ENCODE data around the gene GALNT17. TPM values are rescaled to one million over a fixed set of nuclear protein-coding genes. Genes with fewer than 3 reads are reported as not detected.

The GALNT17 gene
- total and polyA plus RNA-seq, 4 donors: 1.3 to 22.4 (median 4.0) TPM

DNA sequence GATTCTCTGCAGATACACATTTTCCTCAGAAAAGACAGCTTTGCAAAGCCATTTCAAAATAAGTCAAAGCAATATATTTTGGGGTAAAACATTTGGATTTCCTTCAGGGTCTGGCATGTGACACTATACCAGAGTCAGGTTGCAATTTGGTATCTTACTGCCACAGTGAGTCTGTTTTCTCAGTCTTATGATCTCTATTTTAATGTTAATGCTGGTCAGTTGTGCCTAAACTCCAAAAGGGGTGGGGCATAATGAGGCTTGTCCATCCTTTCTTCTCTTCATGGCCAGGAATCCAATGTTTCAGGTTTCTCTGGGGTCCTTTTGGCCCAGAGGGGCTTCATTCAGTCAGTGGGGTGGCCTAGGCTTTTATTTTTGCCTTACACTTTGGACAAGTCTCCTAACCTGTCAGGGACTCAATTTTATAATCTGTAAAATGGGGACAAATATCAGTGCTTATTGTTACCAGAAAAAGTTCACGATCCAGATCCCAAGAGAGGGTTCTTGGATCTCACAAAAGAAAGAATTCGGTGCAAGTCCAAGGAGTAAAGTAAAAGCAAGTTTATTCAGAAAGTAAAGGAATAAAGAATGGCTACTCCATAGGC, 341.5 kb downstream of the GALNT17 start:
- H3K4me1 ChIP-seq (ENCODE audit: control insufficient read depth in 1 of 2, insufficient read depth in 2 of 2, low read length in 2 of 2): no peaks in the 10 kb centered on the region
- intact Hi-C loops (cut with DNase I): no loop called here
- H3K27me3 ChIP-seq (ENCODE audit: control insufficient read depth in 1 of 2, insufficient read depth in 2 of 2, low read length in 1 of 2): no peaks in the 10 kb centered on the region
- ATAC-seq (ENCODE audit: low FRiP score): no peak
- 87 to 89% methylated on average over 2 of the region's 2 CpGs for WGBS, 2 donors
- peaks cover 4% of the 10 kb centered on the region for H3K9me3 ChIP-seq (ENCODE audit: control insufficient read depth, low read length)
- no peak overlapping the region for H3K4me3 ChIP-seq (ENCODE audit: low read length in 2 of 2)
- no peak for DNase-seq
- no peaks in the 10 kb centered on the region for H3K36me3 ChIP-seq (ENCODE audit: control insufficient read depth in 1 of 2, insufficient read depth in 2 of 2, low read length in 1 of 2)
- H3K27ac ChIP-seq (ENCODE audit: low read depth in 1 of 2, low read length in 2 of 2): no peak overlapping the region

DNA sequence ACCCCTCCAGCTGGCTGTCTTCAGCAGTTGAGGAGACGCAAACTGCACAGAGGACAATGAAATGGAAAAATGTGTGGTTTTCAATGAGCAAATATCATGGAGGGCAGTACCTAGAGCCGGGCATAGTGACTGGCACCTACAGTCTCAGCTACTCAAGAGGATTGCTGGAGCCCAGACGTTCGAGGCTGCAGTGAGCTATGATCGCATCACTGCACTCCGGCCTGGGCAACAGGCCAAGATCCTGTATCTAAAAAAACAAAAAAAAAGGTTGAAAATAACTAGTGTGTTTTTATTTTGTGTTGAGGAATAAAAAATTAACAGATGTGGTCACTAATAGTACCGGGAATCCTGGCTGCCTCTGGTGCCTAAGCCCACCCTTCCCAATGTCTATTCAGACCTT, 345.5 kb downstream of the GALNT17 start:
- DNase-seq (no peak), ATAC-seq (ENCODE audit: low FRiP score) (no peak)
- no peaks in the 10 kb centered on the region for H3K27me3 ChIP-seq (ENCODE audit: control insufficient read depth in 1 of 2, insufficient read depth in 2 of 2, low read length in 1 of 2)
- H3K4me3 ChIP-seq (ENCODE audit: low read length in 2 of 2): no peak overlapping the region
- intact Hi-C loops (cut with DNase I): no loop called here
- no peaks in the 10 kb centered on the region for H3K4me1 ChIP-seq (ENCODE audit: control insufficient read depth in 1 of 2, insufficient read depth in 2 of 2, low read length in 2 of 2)
- H3K36me3 ChIP-seq (ENCODE audit: control insufficient read depth in 1 of 2, insufficient read depth in 2 of 2, low read length in 1 of 2): no peaks in the 10 kb centered on the region
- H3K9me3 ChIP-seq (ENCODE audit: control insufficient read depth, low read length): peaks cover 4% of the 10 kb centered on the region
- no peak overlapping the region for H3K27ac ChIP-seq (ENCODE audit: low read depth in 1 of 2, low read length in 2 of 2)
- WGBS, 2 donors: 59 to 62% methylated on average over 7 of the region's 7 CpGs

DNA sequence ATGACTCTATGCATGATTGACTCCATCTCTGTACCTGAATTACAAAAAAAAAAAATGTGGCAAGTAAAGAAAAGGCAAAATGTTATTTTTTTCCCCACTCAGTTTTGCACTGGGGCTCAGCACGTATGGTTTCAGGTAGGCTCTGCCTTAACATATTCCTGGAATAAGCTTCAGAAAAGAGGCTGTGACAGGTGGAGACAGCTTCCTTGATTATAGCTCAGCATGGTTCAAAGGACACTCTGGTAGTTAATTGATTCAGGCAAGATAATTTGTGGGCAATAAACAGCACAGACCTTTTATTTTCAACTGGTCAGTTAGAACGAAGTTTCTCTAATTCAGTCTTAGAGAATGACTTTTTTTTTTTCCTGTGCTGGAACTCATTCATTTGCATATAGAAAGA, 347.3 kb downstream of the GALNT17 start:
- 85 to 88% methylated on average over 2 of the region's 2 CpGs for WGBS, 2 donors
- Histone ChIP-seq H3K36me3 (ENCODE audit: control insufficient read depth in 1 of 2, insufficient read depth in 2 of 2, low read length in 1 of 2) (no peaks in the 10 kb centered on the region), H3K27ac (ENCODE audit: low read depth in 1 of 2, low read length in 2 of 2) (no peak overlapping the region), H3K4me3 (ENCODE audit: low read length in 2 of 2) (no peak overlapping the region), H3K9me3 (ENCODE audit: control insufficient read depth, low read length) (peaks cover 4% of the 10 kb centered on the region), H3K4me1 (ENCODE audit: control insufficient read depth in 1 of 2, insufficient read depth in 2 of 2, low read length in 2 of 2) (no peaks in the 10 kb centered on the region), H3K27me3 (ENCODE audit: control insufficient read depth in 1 of 2, insufficient read depth in 2 of 2, low read length in 1 of 2) (no peaks in the 10 kb centered on the region)
- DNase-seq (no peak), ATAC-seq (ENCODE audit: low FRiP score) (no peak)
- intact Hi-C loops (cut with DNase I): no loop called here

DNA sequence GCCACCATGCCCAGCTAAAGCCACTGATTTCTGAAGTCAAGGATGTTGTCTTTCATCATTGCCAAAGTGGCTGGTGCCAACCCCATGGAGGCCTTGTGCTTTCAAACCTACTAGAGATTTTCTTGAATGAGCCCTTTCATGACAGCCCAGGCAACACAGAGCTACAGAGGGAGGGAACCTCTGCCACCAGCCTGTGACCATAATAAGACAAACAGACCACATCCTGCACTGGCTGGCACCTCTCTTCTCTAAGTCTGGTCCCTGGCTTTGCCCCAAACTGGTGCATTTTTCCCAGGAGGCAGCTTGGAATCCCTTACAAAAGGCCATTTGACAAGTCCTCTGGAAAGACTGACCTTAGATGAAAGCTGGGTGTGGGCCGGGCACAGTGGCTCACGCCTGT, 348.8 kb downstream of the GALNT17 start:
- H3K4me3 ChIP-seq (ENCODE audit: low read length in 2 of 2): no peak overlapping the region
- H3K27me3 ChIP-seq (ENCODE audit: control insufficient read depth in 1 of 2, insufficient read depth in 2 of 2, low read length in 1 of 2): no peaks in the 10 kb centered on the region
- H3K36me3 ChIP-seq (ENCODE audit: control insufficient read depth in 1 of 2, insufficient read depth in 2 of 2, low read length in 1 of 2): no peaks in the 10 kb centered on the region
- H3K4me1 ChIP-seq (ENCODE audit: control insufficient read depth in 1 of 2, insufficient read depth in 2 of 2, low read length in 2 of 2): no peaks in the 10 kb centered on the region
- DNase-seq (peak in 1 of 2 donors; percentile 61), ATAC-seq (ENCODE audit: low FRiP score) (peak; percentile 66)
- H3K27ac ChIP-seq (ENCODE audit: low read depth in 1 of 2, low read length in 2 of 2): peak overlapping the region in 1 of 2 donors; percentile 22
- WGBS, 2 donors: 5 to 16% methylated on average over 2 of the region's 2 CpGs
- intact Hi-C loops (cut with DNase I): no loop called here
- H3K9me3 ChIP-seq (ENCODE audit: control insufficient read depth, low read length): no peaks in the 10 kb centered on the region

DNA sequence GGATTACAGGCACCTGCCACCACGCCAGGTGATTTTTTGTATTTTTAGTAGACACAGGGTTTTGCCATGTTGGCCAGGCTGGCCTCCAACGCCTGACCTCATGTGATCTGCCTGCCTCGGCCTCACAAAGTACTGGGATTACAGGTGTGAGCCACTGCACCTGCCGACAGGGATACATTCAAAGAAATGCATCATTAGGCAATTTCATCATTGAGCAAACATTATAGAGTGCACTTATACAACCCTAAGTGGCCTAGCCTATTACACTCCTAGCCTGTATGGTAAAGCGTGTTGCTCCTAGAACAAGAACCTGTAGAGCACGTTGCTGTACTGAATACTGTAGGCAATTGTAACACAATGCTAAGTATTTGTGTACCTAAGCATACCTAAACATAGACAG, 350.3 kb downstream of the GALNT17 start:
- ATAC-seq (ENCODE audit: low FRiP score) (no peak), DNase-seq (no peak)
- 95 to 96% methylated on average over 6 of the region's 6 CpGs for WGBS, 2 donors
- no peaks in the 10 kb centered on the region for H3K27me3 ChIP-seq (ENCODE audit: control insufficient read depth in 1 of 2, insufficient read depth in 2 of 2, low read length in 1 of 2)
- no peaks in the 10 kb centered on the region for H3K4me1 ChIP-seq (ENCODE audit: control insufficient read depth in 1 of 2, insufficient read depth in 2 of 2, low read length in 2 of 2)
- no peak overlapping the region for H3K4me3 ChIP-seq (ENCODE audit: low read length in 2 of 2)
- H3K27ac ChIP-seq (ENCODE audit: low read depth in 1 of 2, low read length in 2 of 2): no peak overlapping the region
- intact Hi-C loops (cut with DNase I): no loop called here
- H3K9me3 ChIP-seq (ENCODE audit: control insufficient read depth, low read length): no peaks in the 10 kb centered on the region
- H3K36me3 ChIP-seq (ENCODE audit: control insufficient read depth in 1 of 2, insufficient read depth in 2 of 2, low read length in 1 of 2): no peaks in the 10 kb centered on the region

DNA sequence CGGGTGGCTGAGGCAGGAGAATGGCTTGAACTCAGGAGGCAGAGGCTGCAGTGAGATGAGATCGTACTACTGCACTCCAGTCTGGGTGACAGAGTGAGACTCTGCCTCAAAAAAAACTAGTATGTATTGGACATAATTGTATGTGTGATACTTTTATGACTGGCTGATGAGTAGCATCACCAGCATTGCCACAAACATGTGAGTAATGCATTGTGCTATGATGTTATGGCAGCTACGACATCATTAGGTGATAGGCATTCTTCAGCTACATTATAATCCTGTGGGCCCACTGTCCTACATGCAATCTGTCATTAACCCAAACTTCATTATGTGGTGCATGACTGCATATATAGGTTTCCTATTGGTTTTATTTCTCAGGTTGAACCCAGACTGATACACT, 352.4 kb downstream of the GALNT17 start:
- 96% methylated on average over 3 of the region's 3 CpGs for WGBS, 2 donors
- H3K4me3 ChIP-seq (ENCODE audit: low read length in 2 of 2): no peak overlapping the region
- H3K27me3 ChIP-seq (ENCODE audit: control insufficient read depth in 1 of 2, insufficient read depth in 2 of 2, low read length in 1 of 2): no peaks in the 10 kb centered on the region
- intact Hi-C loops (cut with DNase I): no loop called here
- ATAC-seq (ENCODE audit: low FRiP score) (no peak), DNase-seq (no peak)
- no peaks in the 10 kb centered on the region for H3K36me3 ChIP-seq (ENCODE audit: control insufficient read depth in 1 of 2, insufficient read depth in 2 of 2, low read length in 1 of 2)
- no peak overlapping the region for H3K27ac ChIP-seq (ENCODE audit: low read depth in 1 of 2, low read length in 2 of 2)
- no peaks in the 10 kb centered on the region for H3K4me1 ChIP-seq (ENCODE audit: control insufficient read depth in 1 of 2, insufficient read depth in 2 of 2, low read length in 2 of 2)
- no peaks in the 10 kb centered on the region for H3K9me3 ChIP-seq (ENCODE audit: control insufficient read depth, low read length)

DNA sequence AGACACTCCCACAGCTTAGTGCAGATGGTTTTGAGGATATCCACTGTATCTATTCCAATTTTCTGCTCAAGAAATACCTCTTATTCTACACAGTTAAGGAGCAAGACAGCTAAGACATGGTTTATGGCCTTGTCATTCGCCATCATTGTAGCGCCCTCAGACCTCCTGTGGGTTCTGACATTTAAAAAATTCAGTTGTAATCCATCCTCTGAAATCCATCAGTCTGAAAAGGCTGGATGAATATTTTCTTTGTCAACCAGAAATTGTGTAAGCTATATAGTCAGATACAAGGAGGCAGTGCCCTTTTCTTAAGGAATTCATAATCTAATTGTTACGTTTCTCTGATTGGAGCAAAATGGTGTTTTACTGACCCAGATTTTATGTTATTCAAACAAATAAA, 353.6 kb downstream of the GALNT17 start:
- no peaks in the 10 kb centered on the region for H3K9me3 ChIP-seq (ENCODE audit: control insufficient read depth, low read length)
- ATAC-seq (ENCODE audit: low FRiP score) (no peak), DNase-seq (no peak)
- 93% methylated on average over 3 of the region's 3 CpGs for WGBS, 2 donors
- no peaks in the 10 kb centered on the region for H3K36me3 ChIP-seq (ENCODE audit: control insufficient read depth in 1 of 2, insufficient read depth in 2 of 2, low read length in 1 of 2)
- H3K4me1 ChIP-seq (ENCODE audit: control insufficient read depth in 1 of 2, insufficient read depth in 2 of 2, low read length in 2 of 2): no peaks in the 10 kb centered on the region
- no peaks in the 10 kb centered on the region for H3K27me3 ChIP-seq (ENCODE audit: control insufficient read depth in 1 of 2, insufficient read depth in 2 of 2, low read length in 1 of 2)
- intact Hi-C loops (cut with DNase I): no loop called here
- H3K27ac ChIP-seq (ENCODE audit: low read depth in 1 of 2, low read length in 2 of 2): no peak overlapping the region
- no peak overlapping the region for H3K4me3 ChIP-seq (ENCODE audit: low read length in 2 of 2)

DNA sequence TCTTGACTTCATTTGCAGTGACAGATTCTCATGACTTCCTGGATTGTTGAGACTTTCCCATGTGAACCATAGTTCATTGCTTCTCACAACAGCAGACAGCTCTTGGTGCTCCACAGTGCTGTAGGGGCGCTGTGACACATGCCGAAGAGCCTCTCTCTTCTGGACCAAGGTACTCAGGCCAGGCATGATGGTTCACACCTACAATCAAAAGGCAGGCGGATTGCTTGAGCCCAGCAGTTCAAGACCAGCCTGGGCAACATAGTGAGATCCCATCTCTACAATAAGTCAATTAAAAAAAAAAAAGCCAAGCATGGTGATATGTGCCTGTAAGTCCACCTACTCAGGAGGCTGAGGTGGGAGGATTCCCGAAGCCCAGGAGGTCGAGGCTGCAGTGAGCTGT, 354.5 kb downstream of the GALNT17 start:
- 92 to 93% methylated on average over 5 of the region's 5 CpGs for WGBS, 2 donors
- no peaks in the 10 kb centered on the region for H3K36me3 ChIP-seq (ENCODE audit: control insufficient read depth in 1 of 2, insufficient read depth in 2 of 2, low read length in 1 of 2)
- no peak overlapping the region for H3K27ac ChIP-seq (ENCODE audit: low read depth in 1 of 2, low read length in 2 of 2)

DNA sequence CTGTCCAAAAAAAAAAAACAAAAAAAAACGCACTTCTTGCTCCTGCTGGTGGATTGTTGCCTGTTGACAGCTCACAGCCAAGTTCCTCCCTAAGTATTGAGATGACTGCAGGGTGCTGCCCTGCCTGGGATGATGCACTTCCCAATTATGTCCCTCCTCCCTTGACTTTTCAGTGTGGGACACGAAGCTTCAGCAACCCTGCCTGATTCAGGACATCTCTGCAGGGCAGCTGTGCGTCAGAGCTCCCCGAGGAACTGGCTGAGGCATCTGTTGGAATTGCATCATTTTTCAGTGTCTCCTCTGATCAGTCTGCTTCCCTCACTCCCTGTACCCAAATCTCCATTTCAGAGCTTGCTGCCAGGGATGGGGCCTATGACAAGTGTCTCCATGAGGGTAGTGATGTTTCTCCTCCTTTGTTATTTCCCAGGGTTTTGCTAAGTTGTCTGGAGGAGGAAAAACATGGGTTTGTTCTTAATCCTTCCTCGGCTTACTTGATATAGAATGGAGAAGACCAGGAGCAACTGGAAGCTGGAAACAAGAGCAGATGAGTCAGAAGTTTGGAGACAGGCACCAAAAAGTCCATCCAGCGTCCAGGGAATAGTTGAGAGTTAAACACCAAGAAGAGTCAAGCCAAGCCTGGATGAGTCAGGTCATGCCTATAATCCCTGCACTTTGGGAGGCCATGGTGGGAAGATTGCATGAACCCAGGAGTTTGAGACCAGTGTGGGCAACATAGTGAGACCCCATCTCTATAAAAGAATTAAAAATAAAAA, 355.1 kb downstream of the GALNT17 start:
- H3K4me1 ChIP-seq (ENCODE audit: control insufficient read depth in 1 of 2, insufficient read depth in 2 of 2, low read length in 2 of 2): no peaks in the 10 kb centered on the region
- WGBS, 2 donors: 79 to 80% methylated on average over 6 of the region's 6 CpGs
- DNase-seq: peak in 1 of 2 donors; percentile 48
- no peaks in the 10 kb centered on the region for H3K27me3 ChIP-seq (ENCODE audit: control insufficient read depth in 1 of 2, insufficient read depth in 2 of 2, low read length in 1 of 2)
- H3K36me3 ChIP-seq (ENCODE audit: control insufficient read depth in 1 of 2, insufficient read depth in 2 of 2, low read length in 1 of 2): no peaks in the 10 kb centered on the region
- no peak overlapping the region for H3K27ac ChIP-seq (ENCODE audit: low read depth in 1 of 2, low read length in 2 of 2)
- H3K9me3 ChIP-seq (ENCODE audit: control insufficient read depth, low read length): no peaks in the 10 kb centered on the region
- intact Hi-C loops (cut with DNase I): no loop called here
- ATAC-seq (ENCODE audit: low FRiP score): peak; percentile 64
- no peak overlapping the region for H3K4me3 ChIP-seq (ENCODE audit: low read length in 2 of 2)

More for the DNA sequence above, 354.5 kb downstream of the GALNT17 start:
- Histone ChIP-seq H3K4me3 (ENCODE audit: low read length in 2 of 2) (no peak overlapping the region), H3K4me1 (ENCODE audit: control insufficient read depth in 1 of 2, insufficient read depth in 2 of 2, low read length in 2 of 2) (no peaks in the 10 kb centered on the region), H3K9me3 (ENCODE audit: control insufficient read depth, low read length) (no peaks in the 10 kb centered on the region), H3K27me3 (ENCODE audit: control insufficient read depth in 1 of 2, insufficient read depth in 2 of 2, low read length in 1 of 2) (no peaks in the 10 kb centered on the region)
- no peak for DNase-seq
- no peak for ATAC-seq (ENCODE audit: low FRiP score)
- intact Hi-C loops (cut with DNase I): no loop called here
